ENCODE measurements around the gene SORCS2. TPM values are rescaled to one million over a fixed set of nuclear protein-coding genes. Genes with fewer than 3 reads are reported as not detected.
A peak's percentile ranks its signal among the peaks of the same experiment; 100 is the strongest.

The SORCS2 gene
- polyA plus RNA-seq, 3 donors = 0.46 to 0.55 TPM; not detected in 1

DNA sequence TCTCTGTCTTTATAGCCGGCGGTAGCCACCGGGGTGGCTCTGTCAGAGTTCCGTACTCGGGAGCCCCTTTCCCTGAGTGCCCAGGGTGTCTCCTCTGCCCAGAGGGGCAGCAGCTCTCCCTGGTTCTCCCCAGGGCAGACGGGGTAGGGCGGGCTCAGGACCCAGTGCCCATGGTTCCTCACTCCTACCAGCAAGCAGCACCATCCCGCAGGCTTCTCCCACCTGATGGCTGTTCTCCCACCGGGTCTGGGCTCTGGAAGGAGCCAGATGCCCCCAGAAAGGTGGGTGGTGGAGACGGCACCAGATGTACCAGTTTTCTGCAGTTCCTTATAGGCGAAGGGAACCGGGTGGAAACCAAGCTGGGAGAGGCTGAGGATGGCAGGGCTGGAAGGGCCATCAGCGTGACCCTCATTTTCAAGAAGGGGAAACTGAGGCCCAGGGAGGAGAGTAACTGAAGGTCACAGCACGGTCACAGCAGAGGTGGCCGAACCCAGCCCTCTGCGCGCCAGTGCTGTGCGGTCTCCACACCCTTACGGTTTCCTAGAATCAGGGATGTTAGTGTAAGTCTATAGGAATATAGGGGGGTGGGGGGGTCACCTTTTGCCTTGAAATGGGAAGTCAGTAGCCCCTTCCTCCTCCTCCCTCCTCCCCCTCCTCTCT is 548.7 kb downstream of the SORCS2 start:
- Histone ChIP-seq H3K9ac (ENCODE audit: insufficient read depth, low read length, poor library complexity, severe bottlenecking) (no peak overlapping the region), H3K4me3 (replicated peaks in 1 of 3; ENCODE audit: low read depth in 2 of 3, low read length in 3 of 3) (no peak overlapping the region), H3K27ac (ENCODE audit: low read depth in 1 of 2, low read length in 2 of 2) (no peak overlapping the region), H3K4me1 (ENCODE audit: control insufficient read depth in 1 of 2, insufficient read depth in 2 of 2, low read length in 2 of 2) (peaks cover 35 to 37% of the 10 kb centered on the region in 2 donors), H3K9me3 (replicated peaks in 1 of 2; ENCODE audit: control insufficient read depth in 1 of 2, insufficient read depth in 1 of 2, low read length in 2 of 2) (peaks cover 0 to 8% of the 10 kb centered on the region in 2 donors), H3K4me2 (replicated peaks; ENCODE audit: extremely low read depth, low read length, poor library complexity, severe bottlenecking) (no peak overlapping the region), H3K36me3 (replicated peaks in 1 of 2; ENCODE audit: control insufficient read depth in 1 of 2, insufficient read depth in 2 of 2, low read length in 2 of 2) (no peaks in the 10 kb centered on the region), H3K27me3 (ENCODE audit: control insufficient read depth in 2 of 2, insufficient read depth in 2 of 2, low read length in 2 of 2) (no peaks in the 10 kb centered on the region), H3K79me2 (ENCODE audit: insufficient read depth, low read length) (no peaks in the 10 kb centered on the region), H2AFZ (ENCODE audit: insufficient read depth, low read depth, low read length, poor library complexity, severe bottlenecking) (no peak overlapping the region), H4K20me1 (ENCODE audit: insufficient read depth, low read length) (no peaks in the 10 kb centered on the region)
- Mint-ChIP-seq H3K36me3 (peaks cover 2 to 3% of the 10 kb centered on the region in 2 donors), H3K4me3 (no peak overlapping the region), H3K27me3 (ENCODE audit: low read depth in 3 of 3) (peaks cover 1 to 7% (median 2%) of the 10 kb centered on the region in 3 donors), H3K4me1 (peaks cover 35% of the 10 kb centered on the region), H3K27ac (no peak overlapping the region), H3K9me3 (peaks cover 0 to 7% (median 6%) of the 10 kb centered on the region in 7 donors)
- intact Hi-C loops (cut with micrococcal nuclease) = no loop called here
- no peak for DNase-seq
- 93% methylated on average over 10 of the region's 19 CpGs for WGBS (ENCODE audit: insufficient coverage)
- TF ChIP-seq, protein P1, sequence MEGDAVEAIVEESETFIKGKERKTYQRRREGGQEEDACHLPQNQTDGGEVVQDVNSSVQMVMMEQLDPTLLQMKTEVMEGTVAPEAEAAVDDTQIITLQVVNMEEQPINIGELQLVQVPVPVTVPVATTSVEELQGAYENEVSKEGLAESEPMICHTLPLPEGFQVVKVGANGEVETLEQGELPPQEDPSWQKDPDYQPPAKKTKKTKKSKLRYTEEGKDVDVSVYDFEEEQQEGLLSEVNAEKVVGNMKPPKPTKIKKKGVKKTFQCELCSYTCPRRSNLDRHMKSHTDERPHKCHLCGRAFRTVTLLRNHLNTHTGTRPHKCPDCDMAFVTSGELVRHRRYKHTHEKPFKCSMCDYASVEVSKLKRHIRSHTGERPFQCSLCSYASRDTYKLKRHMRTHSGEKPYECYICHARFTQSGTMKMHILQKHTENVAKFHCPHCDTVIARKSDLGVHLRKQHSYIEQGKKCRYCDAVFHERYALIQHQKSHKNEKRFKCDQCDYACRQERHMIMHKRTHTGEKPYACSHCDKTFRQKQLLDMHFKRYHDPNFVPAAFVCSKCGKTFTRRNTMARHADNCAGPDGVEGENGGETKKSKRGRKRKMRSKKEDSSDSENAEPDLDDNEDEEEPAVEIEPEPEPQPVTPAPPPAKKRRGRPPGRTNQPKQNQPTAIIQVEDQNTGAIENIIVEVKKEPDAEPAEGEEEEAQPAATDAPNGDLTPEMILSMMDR (IDR thresholded peaks at IDR 0.05) = no peak

DNA sequence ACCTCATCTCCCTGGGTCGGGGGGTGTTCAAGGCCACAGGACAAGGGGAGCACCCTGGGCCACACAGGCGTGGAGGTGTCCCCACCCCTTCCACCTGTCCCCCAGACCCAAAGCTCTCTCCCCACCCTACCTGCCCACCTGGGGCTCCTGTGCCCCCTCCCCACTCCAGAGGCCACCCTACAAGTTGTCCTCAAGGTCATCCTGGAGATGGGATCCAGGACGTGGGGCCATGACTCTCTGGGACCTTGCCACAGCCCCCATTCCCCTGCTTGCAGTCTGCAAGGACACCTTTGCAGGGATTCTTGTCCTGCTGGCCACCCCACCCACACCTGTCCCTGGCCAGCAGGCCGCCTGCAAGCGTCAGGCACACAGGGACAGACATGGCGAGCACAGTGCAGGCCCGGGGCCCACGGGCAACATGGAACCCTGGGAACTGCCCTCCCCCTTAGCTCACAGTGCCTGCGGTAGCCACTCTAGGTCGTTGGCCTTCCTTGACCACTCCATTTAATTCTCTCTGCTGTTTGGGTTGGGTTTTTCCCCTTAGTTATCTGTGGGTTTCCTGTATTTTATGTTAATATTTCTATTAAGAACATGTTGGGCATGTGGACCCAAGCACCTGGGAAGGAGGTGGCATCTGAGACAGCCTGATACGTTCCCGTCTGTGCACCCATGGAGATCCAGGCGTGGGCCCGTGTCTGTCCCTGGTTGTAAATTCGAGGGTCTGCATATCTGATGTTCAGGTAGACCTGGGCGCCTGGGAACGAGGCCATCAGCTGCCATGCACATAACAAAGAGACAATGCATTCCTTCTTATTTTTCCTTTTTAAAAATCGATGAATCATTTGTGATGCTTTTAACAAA is 549.8 kb downstream of the SORCS2 start:
- peaks cover 0 to 7% (median 6%) of the 10 kb centered on the region in 7 donors for H3K9me3 Mint-ChIP-seq
- no peak overlapping the region for H3K4me2 ChIP-seq (replicated peaks; ENCODE audit: extremely low read depth, low read length, poor library complexity, severe bottlenecking)
- H3K36me3 Mint-ChIP-seq = peaks cover 2 to 3% of the 10 kb centered on the region in 2 donors
- WGBS (ENCODE audit: insufficient coverage) = 93% methylated on average over 6 of the region's 18 CpGs
- no peak overlapping the region for H3K4me3 Mint-ChIP-seq
- H3K27me3 ChIP-seq (ENCODE audit: control insufficient read depth in 2 of 2, insufficient read depth in 2 of 2, low read length in 2 of 2) = no peaks in the 10 kb centered on the region
- peaks cover 47 to 49% of the 10 kb centered on the region in 2 donors for H3K4me1 ChIP-seq (ENCODE audit: control insufficient read depth in 1 of 2, insufficient read depth in 2 of 2, low read length in 2 of 2)
- peaks cover 46% of the 10 kb centered on the region for H3K4me1 Mint-ChIP-seq
- H3K4me3 ChIP-seq (replicated peaks in 1 of 3; ENCODE audit: low read depth in 2 of 3, low read length in 3 of 3) = no peak overlapping the region
- H3K79me2 ChIP-seq (ENCODE audit: insufficient read depth, low read length) = no peaks in the 10 kb centered on the region
- no peak overlapping the region for H3K9ac ChIP-seq (ENCODE audit: insufficient read depth, low read length, poor library complexity, severe bottlenecking)
- H3K27me3 Mint-ChIP-seq (ENCODE audit: low read depth in 3 of 3) = peaks cover 0 to 3% (median 2%) of the 10 kb centered on the region in 3 donors
- no peak overlapping the region for H3K27ac ChIP-seq (ENCODE audit: low read depth in 1 of 2, low read length in 2 of 2)
- H3K9me3 ChIP-seq (replicated peaks in 1 of 2; ENCODE audit: control insufficient read depth in 1 of 2, insufficient read depth in 1 of 2, low read length in 2 of 2) = peaks cover 0 to 8% of the 10 kb centered on the region in 2 donors
- peak overlapping the region in 1 of 7 donors; percentile 13 for H3K27ac Mint-ChIP-seq
- intact Hi-C loops (cut with micrococcal nuclease) = no loop called here
- no peaks in the 10 kb centered on the region for H3K36me3 ChIP-seq (replicated peaks in 1 of 2; ENCODE audit: control insufficient read depth in 1 of 2, insufficient read depth in 2 of 2, low read length in 2 of 2)
- DNase-seq = no peak
- TF ChIP-seq, protein P1 (IDR thresholded peaks at IDR 0.05) = no peak
- no peaks in the 10 kb centered on the region for H4K20me1 ChIP-seq (ENCODE audit: insufficient read depth, low read length)
- H2AFZ ChIP-seq (ENCODE audit: insufficient read depth, low read depth, low read length, poor library complexity, severe bottlenecking) = no peak overlapping the region

Measured in CD14-positive monocyte (primary cell).